ENCODE measurements around the gene PPOX.

Gene PPOX

DNA sequence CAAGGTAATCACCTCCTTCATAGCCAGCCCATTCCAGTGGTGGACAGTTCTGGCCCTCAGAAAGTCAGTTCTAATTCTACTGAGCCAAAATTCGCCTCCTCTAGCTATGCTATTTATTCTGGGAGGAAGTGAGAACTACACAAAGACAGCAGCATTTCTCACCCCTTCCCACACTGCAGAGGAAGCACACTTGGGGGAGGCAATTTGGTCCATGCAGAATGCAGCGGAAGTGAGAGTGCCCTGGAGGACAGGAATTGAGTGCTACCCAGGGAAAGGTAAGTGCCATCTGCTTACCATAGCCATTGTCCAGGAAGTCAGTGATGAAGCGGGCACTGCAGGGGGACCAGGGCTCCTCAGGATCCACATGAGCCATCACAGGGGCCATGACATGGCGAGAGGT is 28.9 kb downstream of the PPOX start:
- H3K36me3 ChIP-seq: no peaks in the 10 kb centered on the region
- H4K20me1 ChIP-seq: no peaks in the 10 kb centered on the region
- no peaks in the 10 kb centered on the region for H3K9me3 ChIP-seq
- no peak for TF ChIP-seq Cebpa-rat (IDR thresholded peaks at IDR 0.05)
- H3K4me3 ChIP-seq: no peak overlapping the region
- H3K4me1 ChIP-seq: peaks cover 94% of the 10 kb centered on the region
- H3K4me2 ChIP-seq: peak overlapping the region; percentile 39
- H3K27me3 ChIP-seq: no peaks in the 10 kb centered on the region
- 0 out of 2 replicates have a peak overlapping the region, but pooled peaks have one; percentile 5 for H3K27ac ChIP-seq
- no peak overlapping the region for H3K9ac ChIP-seq

DNA sequence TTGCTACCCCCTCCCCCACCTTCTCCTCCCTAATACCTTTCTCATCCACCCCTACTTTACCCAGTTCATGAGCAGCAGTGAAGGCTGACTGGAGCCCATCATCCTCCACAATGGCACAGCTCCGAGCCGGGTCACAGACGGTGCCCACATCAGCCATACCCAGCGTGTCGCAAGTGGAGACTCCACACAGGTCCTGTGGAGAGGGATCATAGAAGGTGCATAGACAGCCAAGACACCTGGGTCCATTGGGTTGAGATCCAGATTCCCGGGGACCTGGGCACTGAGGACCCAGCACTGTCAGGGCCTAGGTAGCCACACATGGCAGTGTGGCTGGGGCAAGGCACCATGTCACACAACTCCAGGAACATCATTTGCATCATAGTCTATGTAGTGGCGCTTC is 29.9 kb downstream of the PPOX start:
- H3K27ac ChIP-seq: 0 out of 2 replicates have a peak overlapping the region, but pooled peaks have one; percentile 63
- H3K4me2 ChIP-seq: peak overlapping the region; percentile 61; the same call in 1 of the 2 replicates
- H4K20me1 ChIP-seq: no peaks in the 10 kb centered on the region
- H3K36me3 ChIP-seq: no peaks in the 10 kb centered on the region
- no peak overlapping the region for H3K4me3 ChIP-seq
- H3K9me3 ChIP-seq: no peaks in the 10 kb centered on the region
- peaks cover 97% of the 10 kb centered on the region for H3K4me1 ChIP-seq
- no peaks in the 10 kb centered on the region for H3K27me3 ChIP-seq
- no peak for TF ChIP-seq Cebpa-rat (IDR thresholded peaks at IDR 0.05)
- H3K9ac ChIP-seq: no peak overlapping the region

DNA sequence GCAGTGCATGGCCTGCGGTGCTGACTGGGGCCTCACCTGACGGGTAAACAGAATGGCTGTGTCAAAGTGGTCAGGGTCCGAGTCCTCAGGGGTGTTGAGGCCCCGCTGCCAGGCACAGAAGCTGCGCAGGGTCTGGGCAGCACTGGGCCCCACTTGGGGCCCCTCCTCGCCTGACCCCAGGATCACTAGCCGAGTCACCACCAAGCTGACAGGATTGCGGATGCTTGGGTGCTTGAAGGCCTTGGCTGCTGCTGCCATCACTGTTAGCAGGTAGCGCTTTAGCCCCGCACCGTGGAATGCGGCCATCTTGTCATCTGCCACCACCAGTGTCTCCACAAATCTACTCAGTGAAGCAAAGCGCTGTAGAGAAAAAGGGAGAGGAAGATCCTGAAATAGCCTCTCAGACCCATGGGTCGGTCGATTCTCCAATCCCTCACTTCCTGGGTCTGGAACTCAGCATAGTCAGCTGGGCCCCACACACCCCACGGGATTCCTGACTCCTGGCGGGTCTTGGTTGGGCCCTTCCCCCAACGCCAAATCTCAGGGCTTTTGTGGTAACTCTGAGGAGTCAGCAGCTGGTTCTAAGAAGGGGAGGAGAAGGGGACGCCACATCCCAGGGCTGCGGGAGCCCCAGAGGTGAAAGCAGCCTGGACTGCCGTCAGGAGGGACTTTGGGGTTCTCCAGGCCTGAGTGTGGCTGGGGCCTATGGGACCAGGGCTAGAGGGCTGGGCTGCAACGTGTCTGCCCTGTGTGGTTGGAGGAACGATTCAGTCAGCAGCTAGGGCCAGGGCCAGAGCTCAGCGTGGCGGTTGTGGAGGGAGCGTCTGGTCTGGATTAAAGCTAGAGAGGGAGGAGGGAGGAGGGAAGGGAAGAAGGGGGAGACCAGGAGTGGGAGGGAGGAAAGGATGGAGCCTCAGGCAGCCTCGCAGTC is 30.6 kb downstream of the PPOX start:
- Histone ChIP-seq H3K4me2 (peak overlapping the region; percentile 61), H3K4me3 (no peak overlapping the region), H3K36me3 (no peaks in the 10 kb centered on the region), H4K20me1 (no peaks in the 10 kb centered on the region), H3K27me3 (no peaks in the 10 kb centered on the region), H3K9me3 (no peaks in the 10 kb centered on the region), H3K4me1 (peaks cover 99% of the 10 kb centered on the region), H3K27ac (peak overlapping the region; percentile 63), H3K9ac (peak overlapping the region; percentile 55)
- no peak for TF ChIP-seq Cebpa-rat (IDR thresholded peaks at IDR 0.05)

DNA sequence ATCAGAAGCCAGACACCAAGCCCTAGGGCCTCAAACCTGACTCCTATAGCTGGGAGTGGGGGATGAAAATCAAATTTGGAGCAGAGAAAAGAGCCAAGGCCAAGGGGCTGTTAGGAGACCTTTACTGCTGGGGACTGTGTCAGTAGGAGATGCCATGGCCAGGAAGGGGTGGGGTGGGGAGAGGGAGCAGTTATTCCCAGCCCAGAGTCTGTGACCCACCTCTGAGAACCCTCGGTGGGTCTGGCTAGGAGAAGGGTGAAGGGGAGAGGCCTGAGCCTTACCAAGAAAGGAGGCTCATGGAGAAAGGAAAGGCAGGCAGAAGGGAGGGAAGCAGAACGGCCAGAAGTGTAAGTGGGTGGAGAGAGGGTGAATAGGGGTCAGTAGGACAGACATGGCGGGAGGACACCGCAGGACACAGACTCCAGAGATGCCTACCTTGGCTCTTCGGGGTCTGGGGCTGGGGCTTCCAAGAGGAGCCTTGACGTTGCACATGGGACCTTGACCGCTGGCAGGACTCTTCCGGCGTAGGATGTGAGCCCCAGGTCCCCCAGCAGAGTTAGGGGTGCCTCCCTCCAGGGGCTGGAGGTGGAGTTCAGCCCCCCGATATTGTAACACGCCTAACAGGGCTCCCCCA is 31.5 kb downstream of the PPOX start:
- H3K4me3 ChIP-seq: no peak overlapping the region
- no peaks in the 10 kb centered on the region for H3K27me3 ChIP-seq
- H3K9ac ChIP-seq: peak overlapping the region; percentile 55; the same call in 1 of the 2 replicates
- peak overlapping the region; percentile 63 for H3K27ac ChIP-seq
- no peak for TF ChIP-seq Cebpa-rat (IDR thresholded peaks at IDR 0.05)
- H3K4me1 ChIP-seq: peaks cover 93% of the 10 kb centered on the region
- H3K9me3 ChIP-seq: no peaks in the 10 kb centered on the region
- peak overlapping the region; percentile 61 for H3K4me2 ChIP-seq
- H3K36me3 ChIP-seq: no peaks in the 10 kb centered on the region
- no peaks in the 10 kb centered on the region for H4K20me1 ChIP-seq

DNA sequence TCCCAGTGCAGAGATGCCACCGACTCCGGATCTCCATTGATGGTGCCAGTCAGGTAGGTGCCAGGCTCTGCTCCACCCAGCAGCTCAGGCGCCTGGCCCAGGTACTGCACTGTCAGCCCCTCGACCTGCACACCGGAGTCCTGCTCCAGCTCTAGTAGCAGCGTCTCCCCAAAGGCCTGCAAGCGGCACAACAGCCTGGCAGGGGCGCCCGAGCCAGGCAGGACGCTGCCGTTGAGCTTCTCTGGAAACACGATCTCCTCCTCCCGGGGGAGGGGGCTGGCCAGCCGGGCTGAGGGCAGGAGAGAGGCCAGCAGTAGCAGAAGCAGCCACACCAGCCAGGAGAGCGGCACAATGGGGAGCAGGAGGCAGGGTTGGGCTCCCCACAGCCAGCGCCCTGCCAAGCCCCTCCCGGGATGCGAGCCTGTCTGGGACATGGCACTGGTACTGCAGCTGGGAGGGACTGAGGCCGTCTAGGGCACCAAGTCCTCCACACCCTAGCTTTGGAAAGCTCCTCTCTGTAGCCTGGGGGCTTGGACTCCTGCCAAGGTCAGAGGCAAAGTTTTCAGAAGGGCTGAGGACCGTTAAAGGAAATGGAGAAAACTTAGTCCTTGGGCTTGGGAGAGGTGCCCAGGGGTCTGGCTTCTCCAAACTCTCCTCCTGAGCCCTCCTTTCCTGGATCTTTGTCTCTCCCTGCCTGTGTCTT is 32.1 kb downstream of the PPOX start:
- H3K9me3 ChIP-seq: no peaks in the 10 kb centered on the region
- H3K27me3 ChIP-seq: no peaks in the 10 kb centered on the region
- peaks cover 93% of the 10 kb centered on the region for H3K4me1 ChIP-seq
- H3K36me3 ChIP-seq: peaks cover under 1% of the 10 kb centered on the region; the same call in 1 of the 2 replicates
- no peak overlapping the region for H3K9ac ChIP-seq
- no peak overlapping the region for H3K27ac ChIP-seq
- no peaks in the 10 kb centered on the region for H4K20me1 ChIP-seq
- no peak overlapping the region for H3K4me3 ChIP-seq
- TF ChIP-seq Cebpa-rat (IDR thresholded peaks at IDR 0.05): no peak
- H3K4me2 ChIP-seq: peak overlapping the region; percentile 39

DNA sequence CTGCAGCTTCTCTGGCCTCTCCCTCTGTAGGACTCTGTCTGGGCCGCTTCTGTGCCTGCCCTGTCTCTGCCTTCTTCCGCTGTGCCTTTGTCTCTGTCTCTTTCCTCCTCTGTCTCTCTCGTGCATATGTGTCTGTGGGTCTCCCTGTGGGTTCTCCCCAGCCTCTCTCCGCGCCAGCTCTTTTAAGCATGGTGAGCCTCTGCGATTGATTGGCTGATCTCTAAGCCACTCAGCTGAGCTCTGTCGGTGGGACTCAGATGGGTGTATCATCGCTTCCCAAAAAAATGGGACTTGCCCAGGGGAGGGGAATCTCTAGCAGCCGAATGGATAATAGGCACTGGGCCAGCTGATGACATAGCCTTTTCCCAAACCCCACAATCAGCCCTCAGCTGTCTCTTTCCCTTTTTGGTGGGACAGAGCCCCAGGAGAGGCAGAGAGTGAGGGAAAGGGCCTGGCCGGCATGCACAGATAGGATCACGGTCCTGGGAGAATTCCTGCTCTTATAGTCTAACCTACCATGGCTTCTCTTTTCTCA is 32.7 kb downstream of the PPOX start, which contains the start of gene ADAMTS4:
Gene ADAMTS4, minus strand, starts transcription at position 158 of the 535 bp plus-strand sequence. CDS start 427 bp downstream, outside the sequence.
- peaks cover 93% of the 10 kb centered on the region for H3K4me1 ChIP-seq
- no peaks in the 10 kb centered on the region for H3K27me3 ChIP-seq
- no peak for TF ChIP-seq Cebpa-rat (IDR thresholded peaks at IDR 0.05)
- H3K4me3 ChIP-seq: no peak within 1 kb of the TSS
- no peak within 1 kb of the TSS for H3K9ac ChIP-seq
- H3K4me2 ChIP-seq: peak within 1 kb of the TSS; percentile 88
- H3K36me3 ChIP-seq: peaks cover 7% of the 10 kb centered on the region
- no peak within 1 kb of the TSS for H3K27ac ChIP-seq
- H4K20me1 ChIP-seq: no peaks in the 10 kb centered on the region
- no peaks in the 10 kb centered on the region for H3K9me3 ChIP-seq

DNA sequence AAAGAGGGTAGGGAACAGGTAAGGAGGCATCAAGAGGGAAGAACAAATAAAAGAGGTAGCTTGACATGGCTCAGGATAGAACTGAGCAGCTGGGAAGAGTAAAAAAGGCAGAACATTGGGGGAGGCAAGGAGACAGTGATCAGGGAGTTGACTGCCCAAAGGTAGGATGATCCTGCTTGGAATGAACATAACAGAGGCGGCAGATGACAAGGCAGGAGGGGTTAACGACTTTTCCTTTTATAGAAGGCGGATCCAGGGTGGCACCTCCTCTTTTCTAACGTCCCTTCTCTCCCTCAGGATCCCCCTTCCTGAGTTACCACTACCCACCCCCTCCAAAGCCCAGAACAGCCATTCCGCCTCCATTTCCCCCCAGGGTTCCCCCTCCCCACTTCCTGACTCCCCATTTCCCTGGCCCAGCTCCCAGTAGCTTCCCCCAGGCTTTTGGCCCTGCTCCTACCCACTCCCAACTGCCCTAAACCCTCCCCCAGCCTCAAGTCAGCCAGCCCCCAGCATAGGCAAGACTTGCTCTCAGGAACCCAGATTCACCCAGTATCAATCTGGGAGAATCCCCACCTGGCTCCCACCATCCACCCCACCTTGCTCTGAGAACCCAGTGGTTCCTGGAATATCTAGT is 33.4 kb downstream of the PPOX start:
- Histone ChIP-seq H3K27ac (no peak overlapping the region), H3K9ac (no peak overlapping the region), H3K36me3 (peaks cover 13% of the 10 kb centered on the region), H3K4me1 (peaks cover 86% of the 10 kb centered on the region), H3K4me2 (peak overlapping the region; percentile 88), H3K4me3 (no peak overlapping the region), H4K20me1 (no peaks in the 10 kb centered on the region), H3K27me3 (no peaks in the 10 kb centered on the region), H3K9me3 (no peaks in the 10 kb centered on the region)
- TF ChIP-seq Cebpa-rat (IDR thresholded peaks at IDR 0.05): no peak

DNA sequence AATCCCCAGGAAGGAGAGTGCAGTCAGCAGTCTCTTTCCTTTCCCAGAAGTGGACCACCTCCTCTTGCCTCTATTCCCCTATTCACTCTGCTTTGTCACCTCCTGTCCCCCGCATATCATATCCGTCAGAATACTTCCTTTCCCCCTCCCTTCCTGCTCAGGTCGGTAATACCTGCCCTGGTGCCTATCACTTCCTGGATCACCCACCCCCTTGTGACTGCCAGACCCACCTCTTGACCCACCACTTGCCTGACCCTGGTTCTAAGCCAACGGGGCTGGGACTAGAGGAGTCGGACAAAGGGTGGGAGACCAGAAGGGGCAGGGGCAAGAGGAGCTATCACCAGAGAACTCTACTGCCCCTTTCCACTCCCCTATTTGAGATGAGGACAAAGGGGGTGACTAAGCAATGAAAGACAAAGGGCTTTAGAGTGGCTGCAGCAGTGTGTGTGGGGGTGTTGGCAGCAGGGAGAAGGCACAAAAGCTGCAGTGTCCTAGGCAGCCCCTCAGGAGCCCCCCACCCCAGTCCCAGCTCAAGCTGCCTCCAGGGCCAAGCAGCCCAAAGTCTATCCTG is 34.3 kb downstream of the PPOX start:
- Histone ChIP-seq H3K4me3 (no peak overlapping the region), H3K4me2 (peak overlapping the region; percentile 88), H3K9ac (no peak overlapping the region), H3K36me3 (peaks cover 20% of the 10 kb centered on the region), H3K4me1 (peaks cover 77% of the 10 kb centered on the region), H3K27ac (peak overlapping the region; percentile 86), H4K20me1 (no peaks in the 10 kb centered on the region), H3K9me3 (no peaks in the 10 kb centered on the region), H3K27me3 (no peaks in the 10 kb centered on the region)
- TF ChIP-seq Cebpa-rat (IDR thresholded peaks at IDR 0.05): no peak
